ENCODE measurements around the gene SH3BP1. TPM values are rescaled to one million over a fixed set of nuclear protein-coding genes. Genes with fewer than 3 reads are reported as not detected.
A peak's percentile ranks its signal among the peaks of the same experiment; 100 is the strongest.

SH3BP1 gene
- total RNA-seq, 1 experiment from 2014 or later = 13.2 TPM

- no peak for DNase-seq (ENCODE audit: low spot score)
- in situ Hi-C loops (cut with HindIII; ENCODE audit: low sequenced_read_pairs) = no loop called here
Observed at GRCh38 chr22:37611207-37611606, 28.3 kb upstream of the SH3BP1 start.

GRCh38 chr22:37616201-37617083 lies 23.0 kb upstream of the SH3BP1 start:
- DNase-seq (ENCODE audit: low spot score) = no peak
- in situ Hi-C loops (cut with HindIII; ENCODE audit: low sequenced_read_pairs) = no loop called here

- no peak for DNase-seq (ENCODE audit: low spot score)
- in situ Hi-C loops (cut with HindIII; ENCODE audit: low sequenced_read_pairs) = no loop called here
Observed at GRCh38 chr22:37617431-37617830, 22.0 kb upstream of the SH3BP1 start.

- in situ Hi-C loops (cut with HindIII; ENCODE audit: low sequenced_read_pairs) = no loop called here
- no peak for DNase-seq (ENCODE audit: low spot score)
Observed at GRCh38 chr22:37618072-37618656, 21.3 kb upstream of the SH3BP1 start.

- peak; percentile 90 for DNase-seq (ENCODE audit: low spot score)
- in situ Hi-C loops (cut with HindIII; ENCODE audit: low sequenced_read_pairs) = no loop called here
Observed at GRCh38 chr22:37618674-37619073, 20.8 kb upstream of the SH3BP1 start.

GRCh38 chr22:37619991-37620390 lies 19.5 kb upstream of the SH3BP1 start:
- DNase-seq (ENCODE audit: low spot score) = no peak
- in situ Hi-C loops (cut with HindIII; ENCODE audit: low sequenced_read_pairs) = no loop called here

GRCh38 chr22:37621352-37621860 lies 18.1 kb upstream of the SH3BP1 start:
- DNase-seq (ENCODE audit: low spot score) = no peak
- in situ Hi-C loops (cut with HindIII; ENCODE audit: low sequenced_read_pairs) = no loop called here

- peak; percentile 59 for DNase-seq (ENCODE audit: low spot score)
Observed at GRCh38 chr22:37623075-37624016, 16.1 kb upstream of the SH3BP1 start.

GRCh38 chr22:37624017-37624365 lies 15.5 kb upstream of the SH3BP1 start:
- in situ Hi-C loops (cut with HindIII; ENCODE audit: low sequenced_read_pairs) = no loop called here
- DNase-seq (ENCODE audit: low spot score) = no peak

More at GRCh38 chr22:37623075-37624016, 16.1 kb upstream of the SH3BP1 start:
- in situ Hi-C loops (cut with HindIII; ENCODE audit: low sequenced_read_pairs) = no loop called here

- DNase-seq (ENCODE audit: low spot score) = no peak
- in situ Hi-C loops (cut with HindIII; ENCODE audit: low sequenced_read_pairs) = no loop called here
Observed at GRCh38 chr22:37624876-37625275, 14.6 kb upstream of the SH3BP1 start.

GRCh38 chr22:37625737-37626136 lies 13.7 kb upstream of the SH3BP1 start:
- in situ Hi-C loops (cut with HindIII; ENCODE audit: low sequenced_read_pairs) = no loop called here
- DNase-seq (ENCODE audit: low spot score) = no peak

GRCh38 chr22:37626144-37626543 lies 13.3 kb upstream of the SH3BP1 start:
- DNase-seq (ENCODE audit: low spot score) = no peak
- in situ Hi-C loops (cut with HindIII; ENCODE audit: low sequenced_read_pairs) = no loop called here

GRCh38 chr22:37626556-37627075 lies 12.9 kb upstream of the SH3BP1 start:
- in situ Hi-C loops (cut with HindIII; ENCODE audit: low sequenced_read_pairs) = no loop called here
- DNase-seq (ENCODE audit: low spot score) = no peak

- in situ Hi-C loops (cut with HindIII; ENCODE audit: low sequenced_read_pairs) = no loop called here
- no peak for DNase-seq (ENCODE audit: low spot score)
Observed at GRCh38 chr22:37627121-37627520, 12.3 kb upstream of the SH3BP1 start.

- no peak for DNase-seq (ENCODE audit: low spot score)
- in situ Hi-C loops (cut with HindIII; ENCODE audit: low sequenced_read_pairs) = no loop called here
Observed at GRCh38 chr22:37627545-37627944, 11.9 kb upstream of the SH3BP1 start.

- no peak for DNase-seq (ENCODE audit: low spot score)
- in situ Hi-C loops (cut with HindIII; ENCODE audit: low sequenced_read_pairs) = no loop called here
Observed at GRCh38 chr22:37628830-37629229, 10.6 kb upstream of the SH3BP1 start.

- in situ Hi-C loops (cut with HindIII; ENCODE audit: low sequenced_read_pairs) = no loop called here
- DNase-seq (ENCODE audit: low spot score) = no peak
Observed at GRCh38 chr22:37629928-37630327, 9.5 kb upstream of the SH3BP1 start.

- no peak for DNase-seq (ENCODE audit: low spot score)
- in situ Hi-C loops (cut with HindIII; ENCODE audit: low sequenced_read_pairs) = no loop called here
Observed at GRCh38 chr22:37630839-37631435, 8.5 kb upstream of the SH3BP1 start.
